ENCODE results near the gene MMP19.

DNA sequence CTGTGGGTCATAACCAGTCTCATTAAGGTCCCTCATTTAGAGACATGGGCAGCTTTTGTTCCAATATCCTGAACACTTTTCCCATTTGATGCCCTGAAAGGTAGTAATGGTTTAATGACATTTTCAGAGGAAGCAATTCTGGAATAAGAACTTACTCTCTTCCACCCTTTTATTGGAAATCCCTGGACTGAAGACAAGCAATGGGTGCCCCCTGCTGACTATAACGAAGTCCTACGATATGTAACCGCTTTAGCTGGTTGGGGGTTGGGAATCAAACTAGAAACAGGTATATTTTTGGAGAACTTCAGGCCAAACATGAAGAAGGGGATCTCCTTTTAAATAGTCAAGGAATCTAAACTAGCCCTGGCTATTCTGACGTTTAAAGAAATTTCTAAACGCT, 45.7 kb downstream of the MMP19 start:
- TF ChIP-seq, protein P1, sequence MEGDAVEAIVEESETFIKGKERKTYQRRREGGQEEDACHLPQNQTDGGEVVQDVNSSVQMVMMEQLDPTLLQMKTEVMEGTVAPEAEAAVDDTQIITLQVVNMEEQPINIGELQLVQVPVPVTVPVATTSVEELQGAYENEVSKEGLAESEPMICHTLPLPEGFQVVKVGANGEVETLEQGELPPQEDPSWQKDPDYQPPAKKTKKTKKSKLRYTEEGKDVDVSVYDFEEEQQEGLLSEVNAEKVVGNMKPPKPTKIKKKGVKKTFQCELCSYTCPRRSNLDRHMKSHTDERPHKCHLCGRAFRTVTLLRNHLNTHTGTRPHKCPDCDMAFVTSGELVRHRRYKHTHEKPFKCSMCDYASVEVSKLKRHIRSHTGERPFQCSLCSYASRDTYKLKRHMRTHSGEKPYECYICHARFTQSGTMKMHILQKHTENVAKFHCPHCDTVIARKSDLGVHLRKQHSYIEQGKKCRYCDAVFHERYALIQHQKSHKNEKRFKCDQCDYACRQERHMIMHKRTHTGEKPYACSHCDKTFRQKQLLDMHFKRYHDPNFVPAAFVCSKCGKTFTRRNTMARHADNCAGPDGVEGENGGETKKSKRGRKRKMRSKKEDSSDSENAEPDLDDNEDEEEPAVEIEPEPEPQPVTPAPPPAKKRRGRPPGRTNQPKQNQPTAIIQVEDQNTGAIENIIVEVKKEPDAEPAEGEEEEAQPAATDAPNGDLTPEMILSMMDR (IDR thresholded peaks at IDR 0.05) = no peak
- no peak for TF ChIP-seq POLR2A (IDR thresholded peaks at IDR 0.05)
- TF ChIP-seq EP300 (IDR thresholded peaks at IDR 0.05) = no peak
